Hepatocyte (in vitro differentiated cells): Measurements from ENCODE around the gene NKPD1. TPM values are rescaled to one million over a fixed set of nuclear protein-coding genes. Genes with fewer than 3 reads are reported as not detected.

Experiments
- DNase-seq: peaks from one replicate; pipeline ENCODE4 v3.0.0-alpha.2; 2016; ENCODE audit warnings: low spot score
- H2AFZ ChIP-seq: fragments of 200-600 bp; sonication (generic); 2 replicates; pipeline ENCODE4 v1.6.0; 2016; ENCODE audit warnings: antibody characterized with exemption, mild to moderate bottlenecking
- H3K27ac ChIP-seq: fragments of 200-600 bp; sonication (generic); 2 replicates; pipeline ENCODE4 v1.5.1; 2016; ENCODE audit warnings: mild to moderate bottlenecking
- H3K27me3 ChIP-seq: fragments of 200-600 bp; sonication (generic); 2 replicates; pipeline ENCODE4 v1.6.1; 2016
- H3K36me3 ChIP-seq: fragments of 200-600 bp; sonication (generic); replicated peaks from 2 replicates; pipeline ENCODE4 v1.5.1; 2016; ENCODE audit warnings: low read depth; ENCODE audit not compliant: insufficient read depth
- H3K4me1 ChIP-seq: fragments of 200-600 bp; sonication (generic); 2 replicates; pipeline ENCODE4 v1.5.1; 2016; ENCODE audit warnings: mild to moderate bottlenecking, moderate library complexity; ENCODE audit not compliant: insufficient read depth
- H3K4me2 ChIP-seq: fragments of 200-600 bp; sonication (generic); 2 replicates; pipeline ENCODE4 v1.6.0; 2016
- H3K4me3 ChIP-seq: fragments of 200-600 bp; sonication (generic); 2 replicates; pipeline ENCODE4 v1.5.1; 2016; ENCODE audit warnings: mild to moderate bottlenecking
- H3K79me2 ChIP-seq: fragments of 200-600 bp; sonication (generic); 2 replicates; pipeline ENCODE4 v1.6.0; 2017; ENCODE audit warnings: mild to moderate bottlenecking
- H3K9me2 ChIP-seq: fragments of 200-600 bp; sonication (generic); replicated peaks from 2 replicates; pipeline ENCODE4 v1.6.0; 2017; ENCODE audit warnings: mild to moderate bottlenecking; ENCODE audit not compliant: insufficient read depth
- H3K9me3 ChIP-seq: fragments of 200-600 bp; sonication (generic); 2 replicates; pipeline ENCODE4 v1.5.1; 2016; ENCODE audit warnings: low read depth, mild to moderate bottlenecking
- H4K20me1 ChIP-seq: fragments of 200-600 bp; sonication (generic); 2 replicates; pipeline ENCODE4 v1.6.0; 2016; ENCODE audit warnings: mild to moderate bottlenecking; ENCODE audit not compliant: insufficient read depth, poor library complexity, severe bottlenecking
- EZH2 ChIP-seq: fragments of 200-600 bp; sonication (generic); IDR thresholded peaks from 2 replicates; pipeline ENCODE4 v1.6.1; 2016; ENCODE audit warnings: antibody characterized with exemption, mild to moderate bottlenecking, borderline replicate concordance
- EZH2phosphoT487 ChIP-seq: fragments of 200-600 bp; sonication (generic); IDR thresholded peaks from one replicate; pipeline ENCODE4 v1.6.1; 2018; ENCODE audit warnings: antibody characterized with exemption, mild to moderate bottlenecking, low read depth, moderate library complexity; ENCODE audit not compliant: unreplicated experiment, severe bottlenecking
- WGBS: methylation state at CpG from one replicate; pipeline ENCODE4 v1.1.6; 2016; ENCODE audit warnings: low lambda C conversion rate; ENCODE audit errors: missing lambda C conversion rate; 5-methylcytosine and 5-hydroxymethylcytosine counted together
- polyA plus RNA-seq: library from polyadenylated mRNA; unstranded; fragments of >200 nt; fragmentation: Nextera tagmentation; extraction: Ambion mirVana; gene quantifications from 2 replicates; pipeline ENCODE4 v1.2.1, GENCODE V29; 2016
- total RNA-seq: library from RNA; depleted of rRNA; stranded (reverse); fragments of >200 nt; gene quantifications from 2 replicates; pipeline ENCODE4 v1.2.3, GENCODE V29; 2014
- TF ChIP-seq, protein P1 (sequence below): fragments of 200-600 bp; sonication (generic); IDR thresholded peaks from 2 replicates; pipeline ENCODE4 v1.5.1; 2016; ENCODE audit warnings: antibody characterized with exemption, mild to moderate bottlenecking; ENCODE audit not compliant: poor library complexity

Gene NKPD1
- total and polyA plus RNA-seq, 2 experiments from 2014 or later, result 0.27 to 0.50 TPM

DNA sequence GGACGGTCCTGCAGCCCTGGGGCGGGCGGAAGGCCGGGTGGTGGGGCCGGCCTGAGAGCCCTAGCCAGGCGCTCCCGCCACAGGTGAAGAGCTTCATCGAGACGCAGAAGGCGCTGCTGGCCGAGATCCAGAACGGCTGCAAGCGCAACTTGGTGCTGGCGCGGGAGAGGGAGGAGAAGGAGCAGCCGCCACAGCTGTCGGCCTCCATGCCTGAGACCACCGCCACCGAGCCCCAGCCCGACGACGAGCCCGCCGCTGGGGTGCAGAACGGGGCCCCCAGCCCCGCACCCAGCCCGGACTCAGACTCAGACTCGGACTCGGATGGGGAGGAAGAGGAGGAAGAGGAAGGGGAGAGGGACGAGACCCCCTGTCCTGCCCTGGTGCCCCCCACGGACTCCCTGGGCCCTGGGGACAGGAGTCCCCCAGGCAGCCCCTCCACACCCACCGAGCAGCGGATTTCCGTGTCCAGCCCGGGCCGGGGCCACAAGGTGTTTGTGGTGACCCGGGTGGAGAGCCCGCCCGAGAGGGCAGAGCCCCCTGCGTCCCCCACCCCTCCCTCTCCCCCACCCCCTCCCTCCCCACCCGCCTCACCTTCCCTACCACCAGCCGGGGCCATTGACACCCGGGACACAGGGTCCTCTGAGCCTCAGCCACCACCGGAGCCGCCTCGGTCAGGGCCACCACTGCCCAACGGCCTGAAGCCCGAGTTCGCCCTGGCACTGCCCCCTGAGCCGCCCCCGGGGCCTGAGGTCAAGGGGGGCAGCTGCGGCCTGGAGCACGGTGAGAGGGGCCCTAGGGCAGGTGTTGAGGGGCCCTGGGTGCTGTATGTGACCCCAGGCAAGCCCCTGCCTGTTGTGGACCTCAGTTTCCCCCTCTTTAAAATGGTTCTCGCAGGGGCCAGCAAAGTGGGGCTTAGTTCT lies 15.3 kb downstream of the NKPD1 start:
- H3K27ac ChIP-seq, result no peak overlapping the region
- no peak overlapping the region for H3K4me3 ChIP-seq
- H3K9me3 ChIP-seq, result no peaks in the 10 kb centered on the region
- H3K36me3 ChIP-seq, result no peaks in the 10 kb centered on the region
- no peaks in the 10 kb centered on the region for H3K9me2 ChIP-seq
- no peak for DNase-seq
- no peaks in the 10 kb centered on the region for H3K27me3 ChIP-seq
- no peaks in the 10 kb centered on the region for H4K20me1 ChIP-seq
- H3K4me2 ChIP-seq, result no peak overlapping the region
- TF ChIP-seq EZH2phosphoT487, result no peak
- TF ChIP-seq, protein P1, sequence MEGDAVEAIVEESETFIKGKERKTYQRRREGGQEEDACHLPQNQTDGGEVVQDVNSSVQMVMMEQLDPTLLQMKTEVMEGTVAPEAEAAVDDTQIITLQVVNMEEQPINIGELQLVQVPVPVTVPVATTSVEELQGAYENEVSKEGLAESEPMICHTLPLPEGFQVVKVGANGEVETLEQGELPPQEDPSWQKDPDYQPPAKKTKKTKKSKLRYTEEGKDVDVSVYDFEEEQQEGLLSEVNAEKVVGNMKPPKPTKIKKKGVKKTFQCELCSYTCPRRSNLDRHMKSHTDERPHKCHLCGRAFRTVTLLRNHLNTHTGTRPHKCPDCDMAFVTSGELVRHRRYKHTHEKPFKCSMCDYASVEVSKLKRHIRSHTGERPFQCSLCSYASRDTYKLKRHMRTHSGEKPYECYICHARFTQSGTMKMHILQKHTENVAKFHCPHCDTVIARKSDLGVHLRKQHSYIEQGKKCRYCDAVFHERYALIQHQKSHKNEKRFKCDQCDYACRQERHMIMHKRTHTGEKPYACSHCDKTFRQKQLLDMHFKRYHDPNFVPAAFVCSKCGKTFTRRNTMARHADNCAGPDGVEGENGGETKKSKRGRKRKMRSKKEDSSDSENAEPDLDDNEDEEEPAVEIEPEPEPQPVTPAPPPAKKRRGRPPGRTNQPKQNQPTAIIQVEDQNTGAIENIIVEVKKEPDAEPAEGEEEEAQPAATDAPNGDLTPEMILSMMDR, result no peak
- TF ChIP-seq EZH2, result no peak
- no peaks in the 10 kb centered on the region for H3K79me2 ChIP-seq
- H2AFZ ChIP-seq, result no peak overlapping the region
- no peaks in the 10 kb centered on the region for H3K4me1 ChIP-seq
- 98% methylated on average over 28 of the region's 54 CpGs for WGBS

DNA sequence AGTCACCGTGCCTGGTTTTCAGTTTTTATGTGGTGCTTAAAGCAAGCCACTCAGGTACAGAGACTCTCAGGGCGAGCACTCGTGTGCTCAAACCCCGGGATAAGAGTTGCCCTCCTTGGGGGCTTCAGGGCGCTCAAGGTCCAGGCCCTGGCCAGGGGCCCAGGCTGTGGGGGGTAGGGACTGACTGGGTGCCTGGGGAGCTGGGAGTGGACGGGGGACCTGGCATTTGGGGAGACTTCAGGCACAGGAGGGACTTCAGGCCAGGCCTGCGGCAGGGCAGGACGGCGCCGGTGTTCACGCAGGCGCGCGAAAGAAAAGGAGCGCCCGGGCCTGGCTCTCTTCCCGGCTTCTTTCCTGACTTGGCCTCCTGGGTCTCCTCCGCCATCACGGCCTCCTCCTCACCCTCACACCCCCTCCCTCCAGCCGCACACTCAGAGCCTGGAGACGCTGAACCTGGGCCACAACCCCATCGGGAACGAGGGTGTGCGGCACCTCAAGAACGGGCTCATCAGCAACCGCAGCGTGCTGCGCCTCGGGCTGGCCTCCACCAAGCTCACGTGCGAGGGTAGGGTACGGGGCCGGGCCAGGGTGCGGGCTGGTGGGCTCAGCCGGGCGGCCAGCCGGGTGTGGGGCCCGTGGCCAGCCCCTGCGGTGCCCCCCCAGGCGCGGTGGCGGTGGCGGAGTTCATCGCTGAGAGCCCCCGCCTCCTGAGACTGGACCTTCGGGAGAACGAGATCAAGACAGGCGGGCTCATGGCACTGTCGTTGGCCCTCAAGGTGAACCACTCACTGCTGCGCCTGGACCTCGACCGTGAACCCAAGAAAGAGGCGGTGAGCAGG lies 16.1 kb downstream of the NKPD1 start:
- no peaks in the 10 kb centered on the region for H3K79me2 ChIP-seq
- no peaks in the 10 kb centered on the region for H3K9me3 ChIP-seq
- H3K36me3 ChIP-seq, result no peaks in the 10 kb centered on the region
- H3K4me2 ChIP-seq, result no peak overlapping the region
- no peak overlapping the region for H3K4me3 ChIP-seq
- TF ChIP-seq EZH2phosphoT487, result no peak
- TF ChIP-seq, protein P1, result no peak
- TF ChIP-seq EZH2, result no peak
- H3K4me1 ChIP-seq, result no peaks in the 10 kb centered on the region
- H3K9me2 ChIP-seq, result no peaks in the 10 kb centered on the region
- no peak overlapping the region for H2AFZ ChIP-seq
- no peak overlapping the region for H3K27ac ChIP-seq
- no peaks in the 10 kb centered on the region for H3K27me3 ChIP-seq
- 97% methylated on average over 43 of the region's 53 CpGs for WGBS
- no peak for DNase-seq
- H4K20me1 ChIP-seq, result peaks cover 1% of the 10 kb centered on the region

DNA sequence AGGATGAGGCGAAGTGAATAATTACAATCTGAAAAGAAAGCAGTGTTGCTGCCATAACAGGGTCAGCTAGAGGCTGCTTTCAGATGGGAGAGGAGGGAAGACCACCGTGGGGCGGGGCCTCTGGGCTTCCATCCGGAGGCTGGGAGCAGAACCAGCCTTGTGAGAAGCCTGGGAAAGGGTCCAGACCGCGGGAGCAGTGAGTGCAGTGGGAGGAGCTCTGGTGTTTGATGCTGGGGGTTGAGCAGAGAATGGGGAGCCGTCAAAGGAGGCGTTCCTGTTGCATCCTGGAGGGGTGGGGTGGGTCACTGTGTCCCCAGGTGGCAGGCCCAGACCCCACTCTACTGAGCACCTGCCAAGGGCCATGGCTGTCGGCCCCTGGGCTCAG lies 18.1 kb downstream of the NKPD1 start:
- H3K36me3 ChIP-seq, result no peaks in the 10 kb centered on the region
- TF ChIP-seq EZH2 (no peak), EZH2phosphoT487 (no peak)
- TF ChIP-seq, protein P1, result no peak
- 94% methylated on average over 9 of the region's 9 CpGs for WGBS
- no peak overlapping the region for H3K27ac ChIP-seq
- no peak overlapping the region for H3K4me2 ChIP-seq
- DNase-seq, result no peak
- no peaks in the 10 kb centered on the region for H3K9me3 ChIP-seq
- no peaks in the 10 kb centered on the region for H3K9me2 ChIP-seq
- H3K4me1 ChIP-seq, result peaks cover 3% of the 10 kb centered on the region
- peaks cover 15% of the 10 kb centered on the region for H3K79me2 ChIP-seq
- no peaks in the 10 kb centered on the region for H3K27me3 ChIP-seq
- H3K4me3 ChIP-seq, result no peak overlapping the region
- H4K20me1 ChIP-seq, result peaks cover 12% of the 10 kb centered on the region
- no peak overlapping the region for H2AFZ ChIP-seq
